Esophagus muscularis mucosa (tissue), 4 donors: Measurements from ENCODE around the gene TMCO5A.

Experiments
- EP300 ChIP-seq: sonication (generic); formaldehyde crosslinking; IDR thresholded peaks from one replicate; pipeline ENCODE4 v1.6.1; 2017; ENCODE audit warnings: antibody characterized with exemption
- POLR2A ChIP-seq: fragments of 450-650 bp; IDR thresholded peaks from one replicate; pipeline ENCODE4 v1.6.1; 2017; ENCODE audit warnings: antibody characterized with exemption, moderate library complexity, mild to moderate bottlenecking, low read depth
- POLR2AphosphoS5 ChIP-seq, 2 donors: sonication (generic); formaldehyde crosslinking; IDR thresholded peaks; one replicate each; pipeline ENCODE4 v1.6.1; 2017; ENCODE audit warnings: antibody characterized with exemption in 2 of 2
- TF ChIP-seq, protein P1 (sequence below), 3 experiments: fragments of 200-600 bp in 2 of 3; fragments of 450-650 bp in 1 of 3; sonication (generic) in 2 of 3; IDR thresholded peaks; one replicate each; pipeline ENCODE4 v1.5.1; 2017 to 2019; ENCODE audit warnings: antibody characterized with exemption in 3 of 3, mild to moderate bottlenecking in 2 of 3, moderate library complexity in 1 of 3

- TF ChIP-seq, protein P1, sequence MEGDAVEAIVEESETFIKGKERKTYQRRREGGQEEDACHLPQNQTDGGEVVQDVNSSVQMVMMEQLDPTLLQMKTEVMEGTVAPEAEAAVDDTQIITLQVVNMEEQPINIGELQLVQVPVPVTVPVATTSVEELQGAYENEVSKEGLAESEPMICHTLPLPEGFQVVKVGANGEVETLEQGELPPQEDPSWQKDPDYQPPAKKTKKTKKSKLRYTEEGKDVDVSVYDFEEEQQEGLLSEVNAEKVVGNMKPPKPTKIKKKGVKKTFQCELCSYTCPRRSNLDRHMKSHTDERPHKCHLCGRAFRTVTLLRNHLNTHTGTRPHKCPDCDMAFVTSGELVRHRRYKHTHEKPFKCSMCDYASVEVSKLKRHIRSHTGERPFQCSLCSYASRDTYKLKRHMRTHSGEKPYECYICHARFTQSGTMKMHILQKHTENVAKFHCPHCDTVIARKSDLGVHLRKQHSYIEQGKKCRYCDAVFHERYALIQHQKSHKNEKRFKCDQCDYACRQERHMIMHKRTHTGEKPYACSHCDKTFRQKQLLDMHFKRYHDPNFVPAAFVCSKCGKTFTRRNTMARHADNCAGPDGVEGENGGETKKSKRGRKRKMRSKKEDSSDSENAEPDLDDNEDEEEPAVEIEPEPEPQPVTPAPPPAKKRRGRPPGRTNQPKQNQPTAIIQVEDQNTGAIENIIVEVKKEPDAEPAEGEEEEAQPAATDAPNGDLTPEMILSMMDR (IDR thresholded peaks at IDR 0.05) = no peak
- TF ChIP-seq EP300 (no peak), POLR2A (no peak), POLR2AphosphoS5 (IDR thresholded peaks at IDR 0.05) (no peak)
Observed at GRCh38 chr15:37951999-37952398, 17.6 kb downstream of the TMCO5A start.
